ENCODE data around the gene JUN. TPM values are rescaled to one million over a fixed set of nuclear protein-coding genes. Genes with fewer than 3 reads are reported as not detected.

Gene JUN
- polyA plus RNA-seq, 1 donor from 2014 or later: 124 TPM

DNA sequence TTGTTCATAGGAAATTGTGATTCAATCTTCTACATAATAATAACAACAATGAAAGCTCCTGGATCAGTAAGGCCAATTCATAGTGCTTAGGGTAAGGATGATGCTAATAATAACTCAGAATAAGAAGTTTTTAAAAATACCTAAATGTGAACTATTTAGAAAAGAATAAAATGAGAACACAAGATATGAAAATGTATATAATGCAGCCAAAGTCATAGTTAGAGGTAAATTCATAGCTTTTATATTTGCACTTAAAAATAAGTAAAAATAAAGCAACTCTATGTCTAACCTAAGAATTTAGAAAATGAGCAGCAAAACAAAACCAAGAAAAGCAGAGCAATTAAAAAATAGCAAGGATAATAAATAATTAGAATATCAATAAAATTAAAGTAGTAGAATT is 43.5 kb upstream of the JUN start:
- H4K20me1 ChIP-seq (ENCODE audit: insufficient read depth): no peaks in the 10 kb centered on the region
- no peak overlapping the region for H2AFZ ChIP-seq (ENCODE audit: low read depth, low read length)
- H3K9me2 ChIP-seq (ENCODE audit: insufficient read depth, low read length): no peaks in the 10 kb centered on the region
- no peaks in the 10 kb centered on the region for H3F3A ChIP-seq (ENCODE audit: insufficient read depth, low read length, poor library complexity, severe bottlenecking)
- no peak overlapping the region for H3K4me3 ChIP-seq (ENCODE audit: low read length)
- no peaks in the 10 kb centered on the region for H3K36me3 ChIP-seq (ENCODE audit: insufficient read depth, low read length)
- H3K27ac ChIP-seq (ENCODE audit: low read length): no peak overlapping the region
- H3K79me2 ChIP-seq (replicated peaks; ENCODE audit: insufficient read depth, low read length): no peaks in the 10 kb centered on the region
- H3K4me2 ChIP-seq (ENCODE audit: low read length): no peak overlapping the region
- H3K9me3 ChIP-seq (ENCODE audit: low read length): peaks cover 6% of the 10 kb centered on the region
- no peak overlapping the region for H3K9ac ChIP-seq (ENCODE audit: low read length)
- H3K27me3 ChIP-seq (ENCODE audit: insufficient read depth, low read depth, low read length): no peaks in the 10 kb centered on the region
- TF ChIP-seq EP300 (conservative IDR thresholded peaks at IDR 0.05; ENCODE audit: poor library complexity, severe bottlenecking): no peak
- no peak for TF ChIP-seq SMC3 (conservative IDR thresholded peaks at IDR 0.05; ENCODE audit: poor library complexity)
- TF ChIP-seq, protein P1, sequence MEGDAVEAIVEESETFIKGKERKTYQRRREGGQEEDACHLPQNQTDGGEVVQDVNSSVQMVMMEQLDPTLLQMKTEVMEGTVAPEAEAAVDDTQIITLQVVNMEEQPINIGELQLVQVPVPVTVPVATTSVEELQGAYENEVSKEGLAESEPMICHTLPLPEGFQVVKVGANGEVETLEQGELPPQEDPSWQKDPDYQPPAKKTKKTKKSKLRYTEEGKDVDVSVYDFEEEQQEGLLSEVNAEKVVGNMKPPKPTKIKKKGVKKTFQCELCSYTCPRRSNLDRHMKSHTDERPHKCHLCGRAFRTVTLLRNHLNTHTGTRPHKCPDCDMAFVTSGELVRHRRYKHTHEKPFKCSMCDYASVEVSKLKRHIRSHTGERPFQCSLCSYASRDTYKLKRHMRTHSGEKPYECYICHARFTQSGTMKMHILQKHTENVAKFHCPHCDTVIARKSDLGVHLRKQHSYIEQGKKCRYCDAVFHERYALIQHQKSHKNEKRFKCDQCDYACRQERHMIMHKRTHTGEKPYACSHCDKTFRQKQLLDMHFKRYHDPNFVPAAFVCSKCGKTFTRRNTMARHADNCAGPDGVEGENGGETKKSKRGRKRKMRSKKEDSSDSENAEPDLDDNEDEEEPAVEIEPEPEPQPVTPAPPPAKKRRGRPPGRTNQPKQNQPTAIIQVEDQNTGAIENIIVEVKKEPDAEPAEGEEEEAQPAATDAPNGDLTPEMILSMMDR (IDR thresholded peaks at IDR 0.05; ENCODE audit: poor library complexity, severe bottlenecking): no peak
- TF ChIP-seq TAF1 (IDR thresholded peaks at IDR 0.05; ENCODE audit: low read depth): no peak
- TF ChIP-seq RAD21 (conservative IDR thresholded peaks at IDR 0.05): no peak
- no peak for TF ChIP-seq MXI1 (conservative IDR thresholded peaks at IDR 0.05; ENCODE audit: poor library complexity, severe bottlenecking)
- no peak for TF ChIP-seq REST (IDR thresholded peaks at IDR 0.05; ENCODE audit: borderline replicate concordance)
- no peak for TF ChIP-seq POLR2AphosphoS5 (IDR thresholded peaks at IDR 0.05)

DNA sequence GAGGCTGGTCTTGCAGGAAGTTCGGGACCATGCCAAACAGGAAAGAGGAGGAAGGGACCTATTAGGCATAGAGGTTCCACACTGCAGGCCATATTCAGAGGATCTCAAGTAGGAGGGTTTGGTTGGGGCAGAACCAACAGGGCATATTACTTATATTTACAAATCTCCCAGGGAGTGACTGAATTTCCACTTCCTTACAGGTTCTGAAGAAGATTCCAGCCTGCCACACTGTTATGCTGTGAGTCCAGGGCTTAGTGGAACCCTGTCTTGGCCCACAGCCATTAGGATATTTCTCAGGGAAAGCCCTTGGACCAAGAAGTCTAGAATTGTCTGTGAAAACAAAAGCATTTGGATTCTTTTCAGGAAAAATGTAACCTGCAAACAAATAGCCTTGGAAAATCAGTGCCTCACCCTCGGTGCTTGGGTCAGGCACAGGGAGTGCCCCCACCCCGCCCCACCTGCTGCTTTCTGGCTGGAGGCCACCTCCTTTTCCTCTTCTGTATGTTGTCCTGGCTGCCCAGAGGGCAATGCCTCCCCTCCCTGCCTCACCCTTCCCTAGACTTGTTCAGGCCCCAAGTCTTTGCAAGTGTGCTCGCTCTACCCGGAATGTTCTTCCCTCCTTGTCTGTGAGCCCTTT is 41.0 kb upstream of the JUN start:
- H3K36me3 ChIP-seq (ENCODE audit: insufficient read depth, low read length): no peaks in the 10 kb centered on the region
- H3K9me2 ChIP-seq (ENCODE audit: insufficient read depth, low read length): no peaks in the 10 kb centered on the region
- no peak overlapping the region for H3K4me2 ChIP-seq (ENCODE audit: low read length)
- H3K27me3 ChIP-seq (ENCODE audit: insufficient read depth, low read depth, low read length): no peaks in the 10 kb centered on the region
- H3K27ac ChIP-seq (ENCODE audit: low read length): no peak overlapping the region
- no peaks in the 10 kb centered on the region for H4K20me1 ChIP-seq (ENCODE audit: insufficient read depth)
- H3K9ac ChIP-seq (ENCODE audit: low read length): no peak overlapping the region
- H3K79me2 ChIP-seq (replicated peaks; ENCODE audit: insufficient read depth, low read length): no peaks in the 10 kb centered on the region
- TF ChIP-seq REST (IDR thresholded peaks at IDR 0.05; ENCODE audit: borderline replicate concordance) (no peak), SMC3 (conservative IDR thresholded peaks at IDR 0.05; ENCODE audit: poor library complexity) (no peak), POLR2AphosphoS5 (IDR thresholded peaks at IDR 0.05) (no peak), RAD21 (conservative IDR thresholded peaks at IDR 0.05) (no peak), MXI1 (conservative IDR thresholded peaks at IDR 0.05; ENCODE audit: poor library complexity, severe bottlenecking) (no peak), EZH2 (IDR thresholded peaks at IDR 0.05; ENCODE audit: borderline replicate concordance, insufficient read depth, low read length, poor library complexity, severe bottlenecking) (no peak), TAF1 (IDR thresholded peaks at IDR 0.05; ENCODE audit: low read depth) (no peak), EP300 (conservative IDR thresholded peaks at IDR 0.05; ENCODE audit: poor library complexity, severe bottlenecking) (no peak)
- TF ChIP-seq, protein P1 (IDR thresholded peaks at IDR 0.05; ENCODE audit: poor library complexity, severe bottlenecking): no peak
- H3F3A ChIP-seq (ENCODE audit: insufficient read depth, low read length, poor library complexity, severe bottlenecking): no peaks in the 10 kb centered on the region
- no peak overlapping the region for H2AFZ ChIP-seq (ENCODE audit: low read depth, low read length)
- peaks cover 6% of the 10 kb centered on the region for H3K9me3 ChIP-seq (ENCODE audit: low read length)
- no peak overlapping the region for H3K4me3 ChIP-seq (ENCODE audit: low read length)

Data from neural cell (in vitro differentiated cells).